ENCODE measurements around the gene HIVEP1.
"Not testable (repeated sequence)": the region's sequence is repeated elsewhere in the genome, so short reads cannot be mapped to it uniquely, and the experiment has no call there.

The HIVEP1 gene

DNA sequence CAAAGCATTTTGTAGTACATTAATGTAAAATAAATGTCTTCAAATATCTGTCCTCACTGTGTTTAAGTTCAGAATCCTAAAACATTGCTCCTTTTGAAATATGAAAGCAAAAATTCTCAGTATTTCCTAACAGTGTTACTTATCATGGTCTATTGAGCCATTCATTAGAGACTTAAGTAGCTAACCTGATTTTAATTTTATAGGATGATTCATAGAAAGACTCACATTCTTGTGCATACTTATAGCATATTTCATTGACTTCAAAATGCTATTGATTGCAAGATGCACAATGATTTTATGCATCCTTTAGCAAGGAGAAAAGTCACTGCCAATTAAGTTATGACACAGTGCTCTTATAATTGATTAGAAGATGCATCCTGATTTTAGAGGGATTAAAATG, 85.7 kb downstream of the HIVEP1 start:
- Histone ChIP-seq H3K4me3 (ENCODE audit: low read length) (no peak overlapping the region), H3K27ac (ENCODE audit: low read length) (no peak overlapping the region), H3K9ac (ENCODE audit: low read length) (no peak overlapping the region)

DNA sequence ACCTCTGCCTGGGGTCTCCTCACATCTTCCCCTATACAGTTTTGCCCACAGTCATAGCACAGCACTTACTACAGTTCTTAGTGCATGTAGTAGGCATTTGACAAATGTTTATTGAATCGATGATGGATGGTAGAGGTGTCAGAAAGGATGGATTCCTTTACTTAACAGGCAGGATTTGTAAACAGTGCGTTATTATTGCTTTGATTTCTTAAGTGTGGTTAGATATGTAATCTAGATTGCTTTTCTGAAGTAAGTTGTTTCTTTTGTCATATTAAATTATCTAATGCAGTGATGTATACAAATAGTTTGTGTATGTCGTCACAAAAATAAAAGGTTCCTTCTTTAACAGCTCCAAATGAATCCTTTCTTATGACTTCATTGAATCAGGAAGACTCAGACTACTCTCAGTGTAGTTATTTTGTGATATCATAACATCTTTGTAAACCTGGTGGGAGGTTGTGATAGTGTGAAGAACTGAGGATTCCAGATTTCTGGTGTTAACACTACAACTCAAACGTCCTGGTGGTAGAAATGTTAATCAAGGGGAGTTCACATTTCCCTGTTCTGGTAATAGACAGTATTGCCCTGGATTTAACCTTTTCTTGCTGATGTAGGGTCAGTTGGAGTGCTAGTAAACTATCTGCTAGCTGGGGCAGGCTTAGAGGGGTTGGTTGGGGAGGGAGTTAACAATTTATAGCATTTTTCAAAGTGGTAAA, 87.7 kb downstream of the HIVEP1 start:
- Histone ChIP-seq H3K9me3 (ENCODE audit: control insufficient read depth, low read depth, low read length) (no peaks in the 10 kb centered on the region), H3K4me1 (ENCODE audit: control insufficient read depth, low read depth, low read length) (no peaks in the 10 kb centered on the region), H3K4me3 (ENCODE audit: low read length) (no peak overlapping the region), H3K27me3 (ENCODE audit: control insufficient read depth, insufficient read depth, low read length) (no peaks in the 10 kb centered on the region), H3K9ac (ENCODE audit: low read length) (no peak overlapping the region), H3K27ac (ENCODE audit: low read length) (no peak overlapping the region), H3K36me3 (ENCODE audit: control insufficient read depth, low read depth, low read length) (no peaks in the 10 kb centered on the region)

More for the DNA sequence above, 85.7 kb downstream of the HIVEP1 start:
- H3K4me1 ChIP-seq (ENCODE audit: control insufficient read depth, low read depth, low read length), result no peaks in the 10 kb centered on the region
- no peaks in the 10 kb centered on the region for H3K27me3 ChIP-seq (ENCODE audit: control insufficient read depth, insufficient read depth, low read length)
- H3K36me3 ChIP-seq (ENCODE audit: control insufficient read depth, low read depth, low read length), result no peaks in the 10 kb centered on the region
- H3K9me3 ChIP-seq (ENCODE audit: control insufficient read depth, low read depth, low read length), result no peaks in the 10 kb centered on the region

DNA sequence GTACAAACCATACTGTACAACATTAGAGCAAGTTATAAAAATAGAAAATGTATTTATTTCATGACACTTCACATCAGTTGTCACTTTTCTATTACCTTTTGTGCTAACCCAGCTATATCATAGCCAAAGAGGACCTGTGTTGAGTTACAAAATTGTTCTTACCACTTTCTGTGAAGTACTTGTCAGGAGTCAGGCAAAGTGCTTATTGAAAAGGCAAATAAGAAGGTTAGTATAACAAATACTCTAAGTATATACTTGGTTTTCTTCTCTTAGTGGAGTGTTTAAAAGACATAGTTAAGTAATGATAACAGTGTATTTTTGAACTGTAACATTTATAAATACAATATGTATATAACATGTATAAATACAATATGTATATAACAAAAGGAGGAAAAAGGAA, 88.9 kb downstream of the HIVEP1 start:
- H3K9me3 ChIP-seq (ENCODE audit: control insufficient read depth, low read depth, low read length), result no peaks in the 10 kb centered on the region
- no peaks in the 10 kb centered on the region for H3K27me3 ChIP-seq (ENCODE audit: control insufficient read depth, insufficient read depth, low read length)
- H3K27ac ChIP-seq (ENCODE audit: low read length), result no peak overlapping the region
- no peak overlapping the region for H3K9ac ChIP-seq (ENCODE audit: low read length)
- no peaks in the 10 kb centered on the region for H3K4me1 ChIP-seq (ENCODE audit: control insufficient read depth, low read depth, low read length)
- no peaks in the 10 kb centered on the region for H3K36me3 ChIP-seq (ENCODE audit: control insufficient read depth, low read depth, low read length)
- no peak overlapping the region for H3K4me3 ChIP-seq (ENCODE audit: low read length)

DNA sequence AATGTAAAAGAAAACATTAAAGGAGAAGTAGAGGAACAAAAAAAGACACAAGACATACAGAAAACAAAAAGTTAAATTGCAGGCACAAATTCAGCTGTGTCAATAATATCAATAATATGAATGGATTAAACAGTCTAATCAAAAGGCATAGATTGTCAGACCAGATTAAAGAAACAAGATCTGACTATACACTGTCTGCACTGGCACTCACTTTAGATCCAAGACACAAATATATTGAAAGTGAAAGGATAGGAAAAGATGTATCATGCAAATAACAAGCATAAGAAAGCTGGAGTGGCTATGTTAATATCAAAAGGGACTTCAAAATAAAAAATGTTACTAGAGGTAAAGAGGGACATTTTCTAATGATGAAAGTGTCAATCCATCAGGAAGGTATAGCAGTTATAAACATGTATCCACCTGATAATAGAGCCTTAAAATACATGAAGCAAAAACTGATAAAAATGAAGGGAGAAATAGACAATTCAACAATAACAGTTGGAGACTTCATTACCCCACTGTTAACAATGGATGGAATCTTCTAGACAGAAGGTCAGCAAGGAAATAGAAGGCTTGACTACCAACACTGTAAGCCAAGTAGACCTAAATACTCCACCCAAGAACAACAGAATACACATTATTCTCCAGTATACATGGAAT, 89.7 kb downstream of the HIVEP1 start:
- Histone ChIP-seq H3K36me3 (ENCODE audit: control insufficient read depth, low read depth, low read length) (no peaks in the 10 kb centered on the region), H3K4me1 (ENCODE audit: control insufficient read depth, low read depth, low read length) (no peaks in the 10 kb centered on the region), H3K27ac (ENCODE audit: low read length) (no peak overlapping the region), H3K9ac (ENCODE audit: low read length) (no peak overlapping the region), H3K27me3 (ENCODE audit: control insufficient read depth, insufficient read depth, low read length) (no peaks in the 10 kb centered on the region), H3K9me3 (ENCODE audit: control insufficient read depth, low read depth, low read length) (no peaks in the 10 kb centered on the region), H3K4me3 (ENCODE audit: low read length) (no peak overlapping the region)

DNA sequence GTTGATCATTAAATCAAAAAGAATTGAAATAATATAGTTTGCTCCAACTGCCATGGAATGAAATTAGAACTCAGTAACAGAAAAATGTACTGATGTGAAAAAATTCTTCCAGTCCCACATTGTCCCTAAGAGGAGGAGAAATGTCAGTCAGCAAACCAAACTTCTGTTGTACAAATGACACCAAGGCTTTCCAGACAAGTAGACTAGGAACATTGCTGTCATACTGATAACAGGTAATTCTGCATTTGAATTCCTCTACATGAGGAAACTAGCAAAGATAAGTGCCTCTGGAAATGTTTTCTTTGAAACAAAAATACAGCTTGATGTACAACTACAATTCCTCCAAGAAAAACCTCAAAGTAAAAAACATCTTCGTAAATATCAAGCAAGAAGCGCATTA, 90.2 kb downstream of the HIVEP1 start:
- Histone ChIP-seq H3K36me3 (ENCODE audit: control insufficient read depth, low read depth, low read length) (no peaks in the 10 kb centered on the region), H3K4me1 (ENCODE audit: control insufficient read depth, low read depth, low read length) (no peaks in the 10 kb centered on the region), H3K27me3 (ENCODE audit: control insufficient read depth, insufficient read depth, low read length) (no peaks in the 10 kb centered on the region), H3K9me3 (ENCODE audit: control insufficient read depth, low read depth, low read length) (no peaks in the 10 kb centered on the region), H3K4me3 (ENCODE audit: low read length) (no peak overlapping the region), H3K9ac (ENCODE audit: low read length) (no peak overlapping the region), H3K27ac (ENCODE audit: low read length) (no peak overlapping the region)

DNA sequence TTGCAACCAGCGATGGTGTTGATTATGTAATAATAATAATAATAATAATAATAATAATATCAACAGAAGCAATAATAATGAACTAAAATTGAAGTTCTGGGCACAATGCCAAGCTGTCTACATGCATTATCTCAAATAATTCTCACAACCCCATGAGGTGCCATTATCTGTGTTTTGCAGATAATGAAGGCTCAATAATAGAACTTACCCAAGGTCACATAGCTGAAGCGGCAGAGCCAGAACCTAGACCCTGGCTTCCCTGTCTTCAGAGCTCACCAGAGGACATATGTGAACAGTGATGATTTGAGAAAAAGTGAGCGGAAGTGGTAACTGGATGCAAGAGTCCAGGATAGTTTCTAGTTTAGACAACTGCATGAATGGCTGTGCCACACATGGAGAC, 91.0 kb downstream of the HIVEP1 start:
- no peaks in the 10 kb centered on the region for H3K36me3 ChIP-seq (ENCODE audit: control insufficient read depth, low read depth, low read length)
- H3K27me3 ChIP-seq (ENCODE audit: control insufficient read depth, insufficient read depth, low read length), result no peaks in the 10 kb centered on the region
- no peak overlapping the region for H3K27ac ChIP-seq (ENCODE audit: low read length)
- no peak overlapping the region for H3K4me3 ChIP-seq (ENCODE audit: low read length)
- no peak overlapping the region for H3K9ac ChIP-seq (ENCODE audit: low read length)
- H3K9me3 ChIP-seq (ENCODE audit: control insufficient read depth, low read depth, low read length), result no peaks in the 10 kb centered on the region
- H3K4me1 ChIP-seq (ENCODE audit: control insufficient read depth, low read depth, low read length), result no peaks in the 10 kb centered on the region

DNA sequence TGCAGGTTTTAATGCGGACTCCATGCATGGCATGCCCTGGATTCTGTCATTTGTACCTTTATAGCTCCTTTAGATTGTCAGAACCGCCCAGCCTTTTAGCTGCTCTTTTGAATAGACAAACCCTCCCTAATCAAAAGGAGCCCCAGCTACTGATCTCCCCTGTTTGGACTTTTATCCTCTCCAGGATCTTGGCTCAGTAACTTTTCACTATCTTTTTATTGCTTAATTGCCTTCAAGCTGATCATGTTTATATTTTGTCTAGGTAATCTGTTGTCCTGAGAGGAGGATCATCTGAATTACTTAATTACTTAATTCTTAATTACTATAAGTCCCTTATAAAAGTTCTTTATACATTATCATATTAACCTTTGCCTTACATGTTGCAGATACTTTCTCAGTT, 93.2 kb downstream of the HIVEP1 start:
- Histone ChIP-seq H3K36me3 (ENCODE audit: control insufficient read depth, low read depth, low read length) (peaks cover 3% of the 10 kb centered on the region), H3K4me3 (ENCODE audit: low read length) (no peak overlapping the region)

DNA sequence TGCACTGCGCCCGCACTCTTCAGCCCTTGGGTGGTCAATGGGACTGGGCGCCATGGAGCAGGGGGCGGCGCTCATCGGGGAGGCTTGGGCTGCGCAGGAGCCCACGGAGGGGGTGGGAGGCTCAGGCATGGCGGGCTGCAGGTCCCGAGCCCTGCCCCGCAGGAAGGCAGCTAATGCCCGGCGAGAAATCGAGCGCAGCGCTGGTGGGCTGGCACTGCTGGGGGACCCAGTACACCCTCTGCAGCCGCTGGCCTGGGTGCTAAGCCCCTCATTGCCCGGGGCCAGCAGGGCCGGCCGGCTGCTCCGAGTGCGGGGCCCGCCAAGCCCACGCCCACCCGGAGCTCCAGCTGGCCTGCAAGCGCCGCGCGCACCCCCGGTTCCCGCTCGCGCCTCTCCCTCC, 96.3 kb downstream of the HIVEP1 start:
- not testable (repeated sequence) for H3K36me3 ChIP-seq (ENCODE audit: control insufficient read depth, low read depth, low read length); H3K9me3 ChIP-seq (ENCODE audit: control insufficient read depth, low read depth, low read length); H3K9ac ChIP-seq (ENCODE audit: low read length); H3K27ac ChIP-seq (ENCODE audit: low read length); H3K27me3 ChIP-seq (ENCODE audit: control insufficient read depth, insufficient read depth, low read length); H3K4me3 ChIP-seq (ENCODE audit: low read length)
- H3K4me1 ChIP-seq (ENCODE audit: control insufficient read depth, low read depth, low read length), result peaks cover 13% of the 10 kb centered on the region

More for the DNA sequence above, 93.2 kb downstream of the HIVEP1 start:
- H3K9ac ChIP-seq (ENCODE audit: low read length), result no peak overlapping the region
- no peaks in the 10 kb centered on the region for H3K9me3 ChIP-seq (ENCODE audit: control insufficient read depth, low read depth, low read length)
- no peaks in the 10 kb centered on the region for H3K27me3 ChIP-seq (ENCODE audit: control insufficient read depth, insufficient read depth, low read length)
- no peak overlapping the region for H3K27ac ChIP-seq (ENCODE audit: low read length)
- no peaks in the 10 kb centered on the region for H3K4me1 ChIP-seq (ENCODE audit: control insufficient read depth, low read depth, low read length)

DNA sequence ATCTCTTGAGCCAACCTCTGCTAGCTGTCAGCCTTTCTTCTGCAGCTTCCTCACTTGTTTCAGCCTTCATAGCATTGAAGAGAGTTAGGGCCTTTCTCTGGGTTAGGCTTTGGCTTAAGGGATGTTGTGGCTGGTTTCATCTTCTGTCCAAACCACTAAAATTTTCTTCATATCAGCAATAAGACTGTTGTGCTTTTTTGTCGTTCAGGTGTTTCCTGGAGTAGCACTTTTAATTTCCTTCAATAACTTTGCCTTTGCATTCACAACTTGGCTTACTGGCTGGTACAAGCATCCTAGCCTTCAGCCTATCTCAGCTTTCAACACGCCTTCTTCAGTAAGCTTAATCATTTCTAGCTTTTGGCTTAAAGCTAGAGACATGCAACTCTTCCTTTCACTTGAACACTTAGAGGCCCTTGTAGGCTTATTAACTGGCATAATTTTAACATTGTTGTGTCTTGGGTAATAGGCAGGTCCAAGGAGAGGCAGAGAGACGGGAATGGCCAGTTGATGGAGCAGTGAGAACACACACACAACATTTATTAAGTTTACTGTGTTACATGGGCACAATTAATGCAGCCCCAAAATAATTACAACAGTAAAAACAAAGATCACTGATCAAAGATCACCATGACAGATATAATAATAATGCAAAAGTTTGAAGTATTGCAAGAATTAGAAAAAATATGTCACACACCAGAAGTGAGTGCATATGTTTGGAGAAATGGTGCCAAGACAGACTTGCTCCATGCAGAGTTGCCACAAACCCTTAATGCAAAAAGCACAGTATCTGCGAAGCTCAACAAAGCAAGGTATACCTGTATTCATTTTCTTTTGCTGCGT, 98.6 kb downstream of the HIVEP1 start:
- Histone ChIP-seq H3K9ac (ENCODE audit: low read length) (no peak overlapping the region), H3K27me3 (ENCODE audit: control insufficient read depth, insufficient read depth, low read length) (no peaks in the 10 kb centered on the region), H3K36me3 (ENCODE audit: control insufficient read depth, low read depth, low read length) (peaks cover 3% of the 10 kb centered on the region), H3K4me3 (ENCODE audit: low read length) (no peak overlapping the region), H3K27ac (ENCODE audit: low read length) (no peak overlapping the region), H3K9me3 (ENCODE audit: control insufficient read depth, low read depth, low read length) (no peaks in the 10 kb centered on the region), H3K4me1 (ENCODE audit: control insufficient read depth, low read depth, low read length) (peaks cover 13% of the 10 kb centered on the region)

DNA sequence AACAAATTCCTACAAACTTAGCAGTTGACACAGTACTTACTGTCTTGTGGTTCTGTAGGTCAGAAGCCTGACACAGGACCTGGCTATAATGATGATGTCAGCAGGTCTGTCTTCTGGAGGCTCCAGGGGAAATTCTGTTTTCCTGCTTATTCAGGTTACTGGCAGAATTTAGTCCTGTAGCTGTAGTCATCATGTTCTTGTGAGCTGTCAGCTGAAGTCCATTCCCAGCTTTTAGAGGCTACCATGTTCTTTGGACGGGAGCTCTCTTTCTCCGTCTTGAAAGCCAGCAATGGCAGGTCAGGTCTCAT, 99.2 kb downstream of the HIVEP1 start:
- no peaks in the 10 kb centered on the region for H3K9me3 ChIP-seq (ENCODE audit: control insufficient read depth, low read depth, low read length)
- H3K27ac ChIP-seq (ENCODE audit: low read length), result no peak overlapping the region
- H3K4me1 ChIP-seq (ENCODE audit: control insufficient read depth, low read depth, low read length), result peaks cover 13% of the 10 kb centered on the region
- H3K27me3 ChIP-seq (ENCODE audit: control insufficient read depth, insufficient read depth, low read length), result no peaks in the 10 kb centered on the region
- no peak overlapping the region for H3K4me3 ChIP-seq (ENCODE audit: low read length)
- peaks cover 3% of the 10 kb centered on the region for H3K36me3 ChIP-seq (ENCODE audit: control insufficient read depth, low read depth, low read length)
- no peak overlapping the region for H3K9ac ChIP-seq (ENCODE audit: low read length)

DNA sequence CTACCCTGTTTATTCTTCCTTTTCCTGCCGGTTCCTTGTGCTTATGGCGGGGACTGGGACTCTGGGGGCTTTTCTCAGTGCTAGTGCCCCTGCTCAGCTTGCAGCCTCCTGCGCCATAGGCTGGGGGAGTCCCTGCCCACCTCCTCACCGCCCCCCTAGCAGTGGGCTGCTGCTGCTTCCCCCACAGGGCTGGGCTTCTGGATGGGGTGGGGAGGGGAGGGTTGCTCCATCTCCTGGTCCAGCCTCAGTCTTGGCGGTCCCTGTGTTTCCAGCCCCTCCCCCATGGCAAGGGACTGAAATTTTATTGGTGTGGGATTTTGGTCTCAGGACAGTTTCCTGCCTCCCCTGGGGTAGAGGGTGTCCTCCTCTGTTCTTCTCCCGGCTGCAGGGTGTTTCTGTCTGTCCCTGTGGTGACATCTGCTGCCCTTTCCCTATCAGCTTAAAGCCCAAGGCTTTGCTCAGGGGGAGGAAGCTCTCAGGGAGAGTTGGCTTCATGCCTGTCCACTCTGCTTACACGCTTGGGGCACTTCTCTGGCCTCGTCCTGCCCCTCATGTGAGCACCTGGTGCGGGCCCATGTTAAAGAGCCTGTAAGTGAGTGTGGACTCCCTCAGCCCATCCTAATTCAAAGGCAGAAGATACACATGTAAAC, 100.6 kb downstream of the HIVEP1 start:
- no peaks in the 10 kb centered on the region for H3K27me3 ChIP-seq (ENCODE audit: control insufficient read depth, insufficient read depth, low read length)
- no peak overlapping the region for H3K9ac ChIP-seq (ENCODE audit: low read length)
- no peaks in the 10 kb centered on the region for H3K9me3 ChIP-seq (ENCODE audit: control insufficient read depth, low read depth, low read length)
- H3K27ac ChIP-seq (ENCODE audit: low read length), result no peak overlapping the region
- H3K4me3 ChIP-seq (ENCODE audit: low read length), result no peak overlapping the region
- peaks cover 3% of the 10 kb centered on the region for H3K36me3 ChIP-seq (ENCODE audit: control insufficient read depth, low read depth, low read length)
- peaks cover 13% of the 10 kb centered on the region for H3K4me1 ChIP-seq (ENCODE audit: control insufficient read depth, low read depth, low read length)
